Measurements from ENCODE around the gene ASPG. TPM values are rescaled to one million over a fixed set of nuclear protein-coding genes. Genes with fewer than 3 reads are reported as not detected.

ASPG gene
- total RNA-seq, 1 donor from 2014 or later: 1.2 TPM

- H2AFZ ChIP-seq (replicated peaks): no peak overlapping the region
- no peak overlapping the region for H3K4me2 ChIP-seq
- Mint-ChIP-seq H3K4me1 (peaks cover 8% of the 10 kb centered on the region), H3K27me3 (ENCODE audit: insufficient read depth, low read depth) (peaks cover 7% of the 10 kb centered on the region), H3K4me3 (no peak overlapping the region), H3K9me3 (no peaks in the 10 kb centered on the region), H3K27ac (no peak overlapping the region), H3K36me3 (no peaks in the 10 kb centered on the region)
- H3K79me2 ChIP-seq (ENCODE audit: low read depth): peaks cover 7% of the 10 kb centered on the region
- no peak overlapping the region for H3K27ac ChIP-seq
- H3K4me3 ChIP-seq: no peak overlapping the region
- TF ChIP-seq EZH2phosphoT487 (IDR thresholded peaks at IDR 0.05) (no peak), CTCF (IDR thresholded peaks at IDR 0.05) (no peak), EZH2 (IDR thresholded peaks at IDR 0.05) (no peak)
- H4K20me1 ChIP-seq (ENCODE audit: low read depth): peaks cover 26% of the 10 kb centered on the region
- H3K4me1 ChIP-seq: peaks cover 9% of the 10 kb centered on the region
- peaks cover 3% of the 10 kb centered on the region for H3F3A ChIP-seq (ENCODE audit: low read depth)
- no peaks in the 10 kb centered on the region for H3K27me3 ChIP-seq
- no peak overlapping the region for H3K9ac ChIP-seq
- no peaks in the 10 kb centered on the region for H3K36me3 ChIP-seq
- H3K9me3 ChIP-seq (ENCODE audit: low read depth): no peaks in the 10 kb centered on the region
- DNase-seq (ENCODE audit: low spot score): no peak
These were observed 70.0 kb downstream of the ASPG start for GRCh38 chr14:104155513-104155912.

- no peaks in the 10 kb centered on the region for H3K27me3 ChIP-seq
- H3K4me1 Mint-ChIP-seq: peaks cover 8% of the 10 kb centered on the region
- no peaks in the 10 kb centered on the region for H3K36me3 Mint-ChIP-seq
- no peak overlapping the region for H3K9ac ChIP-seq
- no peaks in the 10 kb centered on the region for H3K36me3 ChIP-seq
- H3F3A ChIP-seq (ENCODE audit: low read depth): no peaks in the 10 kb centered on the region
- H3K4me3 ChIP-seq: no peak overlapping the region
- H3K27ac Mint-ChIP-seq: no peak overlapping the region
- H3K79me2 ChIP-seq (ENCODE audit: low read depth): peaks cover under 1% of the 10 kb centered on the region
- H2AFZ ChIP-seq (replicated peaks): no peak overlapping the region
- H3K27me3 Mint-ChIP-seq (ENCODE audit: insufficient read depth, low read depth): peaks cover 7% of the 10 kb centered on the region
- H3K4me2 ChIP-seq: no peak overlapping the region
- H3K27ac ChIP-seq: no peak overlapping the region
- no peaks in the 10 kb centered on the region for H3K9me3 Mint-ChIP-seq
- no peak for DNase-seq (ENCODE audit: low spot score)
- H3K4me3 Mint-ChIP-seq: no peak overlapping the region
- no peaks in the 10 kb centered on the region for H3K9me3 ChIP-seq (ENCODE audit: low read depth)
- H4K20me1 ChIP-seq (ENCODE audit: low read depth): peaks cover 20% of the 10 kb centered on the region
- H3K4me1 ChIP-seq: peaks cover 4% of the 10 kb centered on the region
- TF ChIP-seq EZH2 (IDR thresholded peaks at IDR 0.05) (no peak), CTCF (IDR thresholded peaks at IDR 0.05) (no peak), EZH2phosphoT487 (IDR thresholded peaks at IDR 0.05) (no peak)
These were observed 70.6 kb downstream of the ASPG start for GRCh38 chr14:104156142-104156541.

GRCh38 chr14:104157016-104157928 lies 71.8 kb downstream of the ASPG start:
- Histone ChIP-seq H4K20me1 (ENCODE audit: low read depth) (peaks cover 11% of the 10 kb centered on the region), H3K4me3 (no peak overlapping the region), H3K79me2 (ENCODE audit: low read depth) (no peaks in the 10 kb centered on the region), H2AFZ (replicated peaks) (no peak overlapping the region), H3K9ac (no peak overlapping the region), H3K9me3 (ENCODE audit: low read depth) (no peaks in the 10 kb centered on the region), H3F3A (ENCODE audit: low read depth) (no peaks in the 10 kb centered on the region), H3K27ac (no peak overlapping the region), H3K27me3 (no peaks in the 10 kb centered on the region), H3K4me2 (no peak overlapping the region), H3K36me3 (no peaks in the 10 kb centered on the region), H3K4me1 (no peaks in the 10 kb centered on the region)
- Mint-ChIP-seq H3K9me3 (no peaks in the 10 kb centered on the region), H3K4me3 (no peak overlapping the region), H3K27ac (no peak overlapping the region), H3K27me3 (ENCODE audit: insufficient read depth, low read depth) (peaks cover 6% of the 10 kb centered on the region), H3K36me3 (no peaks in the 10 kb centered on the region), H3K4me1 (peaks cover 3% of the 10 kb centered on the region)
- peak; percentile 50 for DNase-seq (ENCODE audit: low spot score)
- TF ChIP-seq CTCF (IDR thresholded peaks at IDR 0.05) (peak; percentile 40), EZH2 (IDR thresholded peaks at IDR 0.05) (no peak)

All from neural progenitor cell (in vitro differentiated cells).